Mononuclear cell (primary cell): ENCODE measurements around the gene CIBAR2. TPM values are rescaled to one million over a fixed set of nuclear protein-coding genes. Genes with fewer than 3 reads are reported as not detected.

Source experiments
- H3K27me3 ChIP-seq: 2 replicates; pipeline ENCODE4 v1.6.0; 2011; ENCODE audit warnings: low read length, control low read depth; ENCODE audit not compliant: insufficient read depth
- H3K4me1 ChIP-seq: 2 replicates; pipeline ENCODE4 v1.5.1; 2011; ENCODE audit warnings: mild to moderate bottlenecking, low read length, control low read depth; ENCODE audit not compliant: insufficient read depth
- H3K4me3 ChIP-seq: 2 replicates; pipeline ENCODE4 v1.5.1; 2011; ENCODE audit warnings: mild to moderate bottlenecking, low read length, moderate library complexity
- H3K9me3 ChIP-seq: 2 replicates; pipeline ENCODE4 v1.5.1; 2011; ENCODE audit warnings: low read depth, mild to moderate bottlenecking, control low read depth, low read length
- total RNA-seq: library from RNA; depleted of rRNA; stranded (reverse); fragments of >200 nt; gene quantifications from one replicate; pipeline ENCODE4 v1.2.3, GENCODE V29; 2012

CIBAR2 gene
- total RNA-seq, 1 donor, result not detected

DNA sequence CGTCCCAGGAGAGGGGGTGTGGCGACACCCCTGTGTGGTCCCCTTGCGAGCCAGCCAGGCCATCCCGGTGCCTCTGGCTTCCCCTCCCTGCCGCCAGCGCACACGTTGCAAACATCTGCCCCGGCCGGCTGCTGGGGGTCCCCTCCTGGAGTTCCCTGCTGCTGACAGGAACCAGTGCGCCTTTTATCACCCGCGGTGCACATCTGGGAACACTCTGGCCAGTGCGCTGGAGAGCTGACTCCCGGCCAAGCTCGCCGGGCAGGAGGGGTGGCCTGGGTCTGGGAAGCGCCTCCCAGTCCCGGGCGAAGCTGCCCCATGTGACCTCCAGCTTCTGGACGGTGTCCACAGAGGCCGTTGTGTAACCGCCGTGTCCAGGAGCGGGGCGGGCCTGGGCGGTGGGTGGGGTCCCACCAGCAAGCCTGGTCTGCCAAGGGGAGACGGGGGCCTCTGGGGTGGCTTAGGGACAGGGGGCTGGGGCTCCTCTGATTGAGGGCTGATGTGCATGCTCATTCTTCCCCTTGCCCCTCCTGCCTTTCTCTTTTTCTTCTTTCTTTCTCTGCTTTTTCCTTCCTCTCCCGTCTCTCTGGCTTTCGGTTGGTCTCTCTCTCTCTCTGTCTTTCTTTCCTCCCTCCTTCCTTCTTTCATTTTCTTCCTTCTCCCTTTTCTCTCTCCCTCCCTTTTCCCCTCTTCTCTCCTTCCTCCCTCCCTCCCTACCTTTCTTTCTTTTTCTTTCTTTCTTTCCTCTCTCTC, 25.2 kb upstream of the CIBAR2 start:
- Histone ChIP-seq H3K27me3 (no peaks in the 10 kb centered on the region), H3K4me3 (peak overlapping the region; percentile 19), H3K9me3 (no peaks in the 10 kb centered on the region), H3K4me1 (peaks cover 34% of the 10 kb centered on the region)

DNA sequence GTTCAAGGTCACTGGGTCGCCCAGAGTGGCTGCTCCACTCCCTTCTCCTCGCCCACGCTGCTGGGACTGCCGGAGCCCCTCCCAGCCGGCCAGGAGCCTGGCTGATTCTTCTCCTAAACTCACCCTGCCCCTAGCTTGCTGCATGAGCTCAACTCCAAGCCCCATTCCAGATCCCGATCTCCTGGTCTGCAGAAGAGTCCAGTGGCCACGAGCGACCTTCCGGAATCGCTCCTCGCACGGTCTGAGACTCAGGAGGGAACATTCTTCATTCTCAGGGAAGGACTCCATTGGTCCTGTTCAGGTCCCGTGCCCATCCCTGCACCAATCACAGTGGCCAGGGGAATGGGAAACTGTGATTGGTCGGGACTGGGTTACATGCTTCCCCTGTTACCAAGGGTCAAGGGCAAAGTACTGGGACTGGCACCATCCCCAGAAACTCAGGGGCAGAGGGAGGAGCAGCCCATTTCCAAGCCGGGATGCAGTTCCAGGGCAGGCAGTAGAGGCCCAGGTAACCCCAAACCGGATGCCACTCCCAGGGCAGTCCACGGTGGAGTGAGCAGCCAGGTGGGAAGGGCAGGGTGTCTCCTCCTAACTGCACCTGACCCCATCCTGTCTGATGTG, 24.5 kb upstream of the CIBAR2 start:
- Histone ChIP-seq H3K4me1 (peaks cover 34% of the 10 kb centered on the region), H3K27me3 (no peaks in the 10 kb centered on the region), H3K4me3 (peak overlapping the region; percentile 19), H3K9me3 (no peaks in the 10 kb centered on the region)

DNA sequence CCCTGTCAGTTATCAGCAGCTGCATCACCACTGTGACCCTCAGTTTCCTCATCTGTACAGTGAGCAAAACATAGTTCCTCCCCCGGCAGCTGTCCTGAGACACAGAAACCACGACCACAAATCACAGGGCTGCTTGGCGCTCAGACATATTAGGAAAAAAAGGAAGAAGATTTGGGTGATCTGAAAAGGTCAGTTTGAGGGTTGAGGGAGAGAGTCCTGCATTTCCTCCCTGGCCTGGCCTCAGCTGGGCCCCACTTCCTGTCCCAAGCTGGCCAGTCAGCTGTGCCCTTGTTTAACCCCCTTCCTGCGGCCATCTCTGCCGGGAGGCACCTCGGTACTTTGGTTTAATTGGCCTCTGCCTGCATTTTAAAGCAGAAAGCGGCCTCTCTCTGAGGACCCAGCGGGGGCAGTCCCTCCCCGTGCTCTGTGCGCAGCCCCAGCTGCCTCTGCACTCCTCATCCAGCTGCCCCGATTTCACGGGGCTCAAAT, 24.0 kb upstream of the CIBAR2 start:
- peaks cover 34% of the 10 kb centered on the region for H3K4me1 ChIP-seq
- H3K9me3 ChIP-seq, result no peaks in the 10 kb centered on the region
- H3K4me3 ChIP-seq, result no peak overlapping the region
- H3K27me3 ChIP-seq, result no peaks in the 10 kb centered on the region

DNA sequence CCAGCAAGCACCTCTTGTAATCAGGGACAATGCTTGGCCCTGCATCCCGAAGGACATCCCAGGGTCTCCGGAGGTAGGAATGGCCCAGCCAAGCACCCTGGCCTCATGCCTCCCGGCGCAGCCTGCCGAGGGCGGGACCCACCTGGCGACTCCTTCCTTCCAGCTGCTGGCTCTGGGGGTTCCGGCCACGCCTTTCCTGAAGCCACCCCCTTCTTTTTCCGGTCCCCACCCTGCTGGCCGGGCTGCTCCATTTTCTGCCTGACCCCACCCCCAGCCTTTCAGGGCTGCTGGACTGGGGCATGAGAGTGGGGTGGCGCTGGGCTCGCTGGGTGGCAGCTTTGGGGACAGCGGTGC, 22.5 kb upstream of the CIBAR2 start:
- Histone ChIP-seq H3K4me1 (peaks cover 34% of the 10 kb centered on the region), H3K9me3 (no peaks in the 10 kb centered on the region), H3K27me3 (no peaks in the 10 kb centered on the region), H3K4me3 (no peak overlapping the region)

DNA sequence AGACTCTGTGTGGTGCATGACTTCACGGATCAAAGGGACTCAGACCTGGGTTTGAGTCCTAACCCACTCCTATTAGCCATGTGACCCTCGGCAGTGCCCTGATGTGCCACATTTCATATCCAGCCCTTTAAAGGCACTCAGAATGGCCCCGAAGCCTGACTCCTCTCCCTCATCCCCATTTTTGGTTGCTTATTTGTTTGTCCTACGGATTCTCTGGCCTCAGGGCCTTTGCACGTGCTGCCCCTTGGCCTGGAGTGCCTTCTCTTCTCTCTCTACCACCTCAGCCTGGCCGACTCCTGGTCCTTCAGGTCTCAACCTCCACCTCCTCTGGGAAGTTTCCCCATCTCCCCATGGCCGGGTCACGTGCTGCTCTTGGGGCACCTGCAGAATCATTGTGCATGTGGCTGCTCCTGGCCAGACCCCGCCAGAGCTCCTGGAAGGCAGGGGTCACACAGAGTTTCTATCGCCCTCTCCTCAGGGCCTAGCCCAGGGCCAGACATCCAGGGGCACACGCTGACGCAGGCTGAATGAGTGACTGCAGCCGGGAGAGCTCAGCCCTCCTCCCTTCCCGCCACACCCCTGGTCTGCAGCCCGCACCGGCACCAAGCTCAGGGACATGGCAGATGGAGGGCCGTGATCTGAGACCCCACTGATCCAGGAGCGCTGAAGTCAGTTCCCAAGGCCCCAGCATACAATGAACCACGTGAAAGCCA, 22.0 kb upstream of the CIBAR2 start:
- no peaks in the 10 kb centered on the region for H3K9me3 ChIP-seq
- peaks cover 34% of the 10 kb centered on the region for H3K4me1 ChIP-seq
- no peak overlapping the region for H3K4me3 ChIP-seq
- no peaks in the 10 kb centered on the region for H3K27me3 ChIP-seq

DNA sequence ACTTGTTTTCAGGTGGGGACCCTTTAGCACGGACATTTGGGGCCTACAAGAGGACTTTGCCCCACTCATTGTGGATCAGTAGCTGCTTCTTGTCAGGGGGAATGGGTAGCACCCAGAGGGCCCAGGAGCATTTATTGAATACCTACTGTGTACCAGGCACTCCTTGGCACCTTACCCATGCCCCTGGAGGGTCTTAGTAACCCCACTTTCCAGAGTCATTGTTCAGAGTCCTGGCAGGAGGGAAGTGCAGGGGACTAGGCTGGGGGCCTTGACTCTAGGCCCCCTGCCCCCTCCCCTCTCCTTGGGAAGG, 21.0 kb upstream of the CIBAR2 start:
- peaks cover 34% of the 10 kb centered on the region for H3K4me1 ChIP-seq
- H3K27me3 ChIP-seq, result no peaks in the 10 kb centered on the region
- no peaks in the 10 kb centered on the region for H3K9me3 ChIP-seq
- H3K4me3 ChIP-seq, result no peak overlapping the region

DNA sequence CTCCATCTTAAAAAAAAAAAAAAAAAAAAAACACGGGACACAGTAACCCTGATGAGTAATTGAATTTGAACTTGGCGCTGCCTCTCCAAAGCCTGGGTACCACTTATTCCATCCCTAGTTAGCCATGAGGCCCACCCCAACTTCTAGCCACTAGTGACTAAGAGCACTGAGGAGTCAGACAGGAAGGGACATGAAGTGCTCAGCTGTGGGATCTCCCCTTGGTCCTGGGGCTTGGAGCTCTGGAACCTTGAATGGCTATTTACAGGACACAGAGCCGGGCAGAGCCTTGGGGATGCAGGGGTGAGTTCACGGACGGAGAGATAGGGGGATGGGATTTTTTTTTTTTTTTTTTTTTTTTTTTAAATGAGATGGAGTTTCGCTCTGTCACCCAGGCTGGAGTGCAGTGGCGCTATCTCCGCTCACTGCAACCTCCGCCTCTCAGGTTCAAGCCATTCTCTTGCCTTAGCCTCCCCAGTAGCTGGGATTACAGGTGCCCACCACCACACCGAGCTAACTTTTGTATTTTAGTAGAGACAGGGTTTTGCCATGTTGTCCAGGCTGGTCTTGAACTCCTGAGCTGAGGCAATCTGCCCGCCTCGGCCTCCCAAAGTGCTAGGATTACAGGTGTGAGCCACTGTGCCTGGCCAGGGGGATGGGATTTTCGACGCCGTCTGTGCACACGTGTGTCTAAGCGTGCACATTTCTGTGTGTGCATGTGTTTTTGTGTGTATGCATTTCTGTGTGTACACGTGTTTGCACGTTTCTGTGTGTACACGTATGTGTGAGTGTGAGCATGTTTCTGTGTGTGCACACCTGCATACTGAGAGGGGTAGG, 20.4 kb upstream of the CIBAR2 start:
- Histone ChIP-seq H3K9me3 (no peaks in the 10 kb centered on the region), H3K27me3 (no peaks in the 10 kb centered on the region), H3K4me1 (peaks cover 33% of the 10 kb centered on the region), H3K4me3 (no peak overlapping the region)

DNA sequence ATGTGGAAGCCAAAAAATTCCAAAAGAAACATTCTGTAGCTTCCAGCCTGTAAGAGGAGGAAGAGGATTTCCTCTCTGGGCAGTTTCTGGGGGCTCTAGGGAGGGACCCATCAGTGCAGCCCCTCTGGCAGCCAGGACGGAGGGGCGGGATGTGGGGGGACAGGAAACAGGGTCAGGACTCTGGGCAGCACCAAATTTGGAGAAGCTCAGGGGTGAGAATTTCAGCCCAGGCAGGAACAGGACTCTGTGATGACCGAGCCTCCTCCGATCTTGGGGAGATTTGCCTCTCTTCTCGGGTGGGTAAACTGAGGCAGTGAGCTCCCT, 18.4 kb upstream of the CIBAR2 start:
- H3K9me3 ChIP-seq, result no peaks in the 10 kb centered on the region
- no peaks in the 10 kb centered on the region for H3K27me3 ChIP-seq
- H3K4me3 ChIP-seq, result no peak overlapping the region
- peaks cover 14% of the 10 kb centered on the region for H3K4me1 ChIP-seq

DNA sequence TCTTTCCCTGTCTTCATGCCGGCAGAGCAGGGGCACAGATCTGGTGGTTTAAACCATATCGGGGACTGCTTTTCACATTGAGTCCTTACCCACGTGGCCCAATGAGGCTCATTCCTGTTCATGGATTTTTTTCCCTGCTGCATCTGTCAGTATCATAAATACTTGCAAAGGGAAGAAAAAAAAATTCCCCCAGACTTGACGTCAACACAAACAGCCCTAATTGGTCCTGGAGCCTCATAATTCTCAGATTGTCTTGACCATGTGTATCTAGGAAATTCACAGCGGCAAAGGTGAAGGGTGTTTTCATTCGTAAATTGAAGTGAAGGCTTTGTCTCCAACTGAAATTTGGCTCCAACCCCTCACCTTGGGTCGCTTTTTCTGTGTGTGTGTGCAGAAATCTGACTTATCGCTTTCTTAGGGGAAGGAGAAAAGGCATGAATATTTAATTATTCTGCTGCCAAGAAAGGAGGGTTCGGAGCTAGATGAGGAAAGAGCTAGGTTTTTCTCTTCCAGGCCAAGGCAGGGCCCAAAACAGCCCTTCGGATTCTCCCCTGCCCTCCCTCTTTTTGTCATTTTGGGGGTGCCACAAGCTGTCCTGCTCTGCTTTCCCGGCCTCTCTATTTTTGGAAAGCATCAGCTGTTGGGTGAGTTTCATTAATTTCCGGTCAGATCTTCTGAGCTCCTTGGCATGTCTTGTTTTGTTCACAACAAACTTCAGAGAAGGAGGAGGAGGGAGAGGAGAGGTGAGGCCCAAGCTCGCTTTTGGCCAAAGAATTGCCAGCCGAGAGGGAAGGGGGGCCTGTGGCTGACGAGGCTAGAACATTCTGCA, 17.8 kb upstream of the CIBAR2 start:
- Histone ChIP-seq H3K4me3 (no peak overlapping the region), H3K27me3 (no peaks in the 10 kb centered on the region), H3K4me1 (peaks cover 8% of the 10 kb centered on the region), H3K9me3 (no peaks in the 10 kb centered on the region)

DNA sequence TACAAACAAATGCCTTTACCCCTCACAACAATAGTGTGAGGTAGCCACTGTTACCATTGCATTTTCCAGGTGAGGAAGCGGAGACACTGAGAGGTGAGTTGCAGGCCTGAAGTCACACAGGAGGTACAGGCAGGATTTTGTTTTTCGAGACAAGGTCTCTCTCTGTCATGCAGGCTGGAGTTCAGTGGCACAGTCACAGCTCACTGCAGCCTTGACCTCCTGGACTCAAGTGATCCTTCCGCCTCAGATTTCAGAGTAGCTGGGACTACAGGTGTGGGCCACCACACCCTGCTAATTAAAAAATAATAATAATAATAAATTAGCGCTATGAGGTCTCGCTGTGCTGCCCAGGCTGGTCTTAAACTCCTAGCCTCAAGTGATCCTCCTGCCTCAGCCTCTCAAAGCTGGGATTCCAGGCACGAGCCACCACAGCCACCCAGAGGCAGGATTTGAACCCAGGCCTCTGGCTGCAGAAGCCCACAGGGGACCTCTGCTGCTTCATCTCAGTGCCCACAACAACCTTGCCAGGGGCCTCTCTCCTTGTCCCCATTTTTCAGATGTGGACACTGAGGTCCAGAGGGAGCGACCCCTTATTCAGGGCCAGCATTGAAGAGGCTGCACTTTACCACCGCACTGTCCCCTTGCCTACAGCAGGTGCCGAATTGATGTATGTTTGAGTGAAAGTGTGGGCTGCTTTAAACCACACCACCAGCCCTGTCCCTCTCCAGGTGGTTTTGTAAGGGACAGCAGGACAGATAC, 16.0 kb upstream of the CIBAR2 start:
- Histone ChIP-seq H3K4me3 (no peak overlapping the region), H3K4me1 (no peaks in the 10 kb centered on the region), H3K27me3 (no peaks in the 10 kb centered on the region), H3K9me3 (no peaks in the 10 kb centered on the region)

DNA sequence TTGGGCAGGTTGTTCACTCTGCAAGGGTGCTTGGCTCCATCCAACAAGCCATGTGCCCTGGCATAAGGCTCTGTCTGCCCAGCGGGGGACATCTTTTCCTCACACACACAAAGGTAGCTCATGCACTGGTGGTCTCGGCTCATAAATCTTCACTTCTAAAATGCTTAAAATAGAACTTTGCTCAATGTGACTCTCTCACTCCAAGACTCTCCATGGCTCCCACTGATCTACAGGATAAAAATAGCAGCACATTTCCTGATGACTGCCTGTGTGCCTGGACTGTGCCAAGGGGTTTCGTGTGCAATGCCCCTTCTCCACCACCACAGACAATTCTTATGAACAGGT, 15.1 kb upstream of the CIBAR2 start:
- H3K27me3 ChIP-seq, result no peaks in the 10 kb centered on the region
- H3K4me3 ChIP-seq, result no peak overlapping the region
- no peaks in the 10 kb centered on the region for H3K4me1 ChIP-seq
- no peaks in the 10 kb centered on the region for H3K9me3 ChIP-seq

DNA sequence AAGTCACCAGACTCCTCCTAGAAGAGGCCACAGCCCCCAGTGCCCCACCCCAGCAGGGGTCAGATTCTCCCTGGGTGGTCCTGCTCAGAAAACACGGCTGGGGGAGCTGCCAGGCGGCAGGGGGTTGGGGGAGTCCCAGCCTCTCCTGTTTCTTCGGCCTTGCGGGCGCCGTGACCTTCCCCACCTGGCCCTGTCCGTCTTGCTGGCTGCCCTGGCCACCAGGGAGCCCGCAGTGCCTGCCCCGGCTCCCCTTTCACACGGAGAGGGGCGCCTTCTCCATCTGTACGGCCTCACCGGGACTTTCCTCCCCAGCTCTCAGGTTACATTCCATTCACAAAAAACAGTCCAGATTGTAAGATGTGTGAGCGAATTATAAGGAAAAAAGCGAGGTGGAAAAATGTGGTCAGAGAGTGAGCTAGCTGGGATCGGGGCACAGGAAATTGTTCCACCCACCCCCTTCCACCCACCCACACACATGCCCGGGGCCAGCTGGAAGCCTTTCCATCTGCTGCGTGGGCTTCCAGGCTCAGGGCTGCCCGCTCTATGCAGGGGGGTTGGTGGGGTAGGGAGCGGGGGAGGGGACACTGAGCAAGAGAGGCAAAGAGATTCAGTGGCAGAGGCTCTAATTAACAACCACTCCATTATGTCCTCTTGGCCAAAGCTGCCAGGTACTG, 14.6 kb upstream of the CIBAR2 start:
- H3K4me1 ChIP-seq, result no peaks in the 10 kb centered on the region
- H3K27me3 ChIP-seq, result no peaks in the 10 kb centered on the region
- no peak overlapping the region for H3K4me3 ChIP-seq
- H3K9me3 ChIP-seq, result no peaks in the 10 kb centered on the region

DNA sequence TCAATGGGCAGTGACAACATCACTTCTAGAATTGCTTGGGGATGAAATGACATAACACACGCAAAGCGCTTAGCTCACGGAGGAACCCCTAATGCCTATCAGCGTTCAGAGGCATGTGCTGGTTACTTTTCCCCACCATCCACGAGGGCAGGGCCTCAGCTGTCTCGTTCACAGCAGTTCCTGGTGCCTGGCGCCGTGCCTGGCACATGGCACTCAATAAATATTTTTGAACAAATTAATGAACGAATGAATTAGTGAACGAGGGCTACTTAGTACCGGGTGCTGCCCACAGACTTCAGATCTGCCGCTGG, 14.1 kb upstream of the CIBAR2 start:
- no peaks in the 10 kb centered on the region for H3K9me3 ChIP-seq
- no peaks in the 10 kb centered on the region for H3K4me1 ChIP-seq
- no peaks in the 10 kb centered on the region for H3K27me3 ChIP-seq
- no peak overlapping the region for H3K4me3 ChIP-seq
